KBM-7 (cell line): ENCODE measurements around the gene EDNRB.
"Not testable (repeated sequence)": the region's sequence is repeated elsewhere in the genome, so short reads cannot be mapped to it uniquely, and the experiment has no call there.

Experiments used
- DNase-seq: peaks from one replicate; pipeline ENCODE4 v3.0.0-alpha.2; 2015
- in situ Hi-C: fragments of 300-500 bp; cut with MboI; formaldehyde crosslinking; loops from 2 replicates; pipeline ENCODE4 v1.14.3; 2020; ENCODE audit warnings: low sequenced_read_pairs, low pct_unique_long_range_greater_than_20kb, mixed read lengths

The EDNRB gene

DNA sequence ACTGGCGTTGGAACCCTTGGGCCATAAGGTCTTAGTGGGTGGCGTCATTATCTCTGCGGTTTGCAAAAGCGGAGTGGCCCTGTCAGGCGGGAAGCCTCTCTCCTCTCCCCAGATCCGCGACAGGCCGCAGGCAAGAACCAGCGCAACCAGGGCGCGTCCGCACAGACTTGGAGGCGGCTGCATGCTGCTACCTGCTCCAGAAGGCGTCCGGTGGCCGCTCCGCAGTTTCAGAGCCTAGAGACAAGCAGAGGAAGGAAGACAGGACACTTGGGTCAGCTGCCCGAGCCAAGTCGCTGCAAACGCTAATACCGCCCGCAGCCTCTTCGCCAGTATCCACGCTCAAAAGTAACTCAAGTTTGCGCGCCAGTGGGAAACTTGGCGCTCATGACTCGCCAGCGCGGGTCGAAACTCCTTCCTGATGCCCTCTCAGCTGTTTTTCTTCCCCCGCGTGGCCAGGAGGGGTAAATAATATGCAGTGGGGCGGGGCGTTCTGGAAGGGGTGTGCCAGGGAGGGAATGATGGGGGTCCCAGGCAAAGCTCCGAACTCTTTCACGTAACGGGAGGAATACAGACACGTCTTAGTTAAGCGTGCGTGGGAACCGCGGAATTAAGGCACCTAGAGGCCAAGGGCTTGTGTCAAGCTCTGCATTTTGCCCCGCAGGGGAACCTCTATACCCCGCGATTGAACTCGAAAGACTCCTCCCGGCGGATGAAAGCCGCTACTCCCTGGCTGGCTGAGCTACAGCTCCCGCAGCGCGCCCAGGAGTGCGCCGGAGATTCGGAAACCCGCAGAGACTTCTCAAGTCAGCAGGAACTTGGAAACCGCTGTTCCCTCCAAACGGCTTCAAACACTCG, at the start of gene EDNRB:
Gene EDNRB, minus strand, starts transcription at position 441 of the 855 bp plus-strand sequence. Its CDS starts 258 bp downstream, at position 183.
- in situ Hi-C loops = no loop called here
- no peak for DNase-seq

DNA sequence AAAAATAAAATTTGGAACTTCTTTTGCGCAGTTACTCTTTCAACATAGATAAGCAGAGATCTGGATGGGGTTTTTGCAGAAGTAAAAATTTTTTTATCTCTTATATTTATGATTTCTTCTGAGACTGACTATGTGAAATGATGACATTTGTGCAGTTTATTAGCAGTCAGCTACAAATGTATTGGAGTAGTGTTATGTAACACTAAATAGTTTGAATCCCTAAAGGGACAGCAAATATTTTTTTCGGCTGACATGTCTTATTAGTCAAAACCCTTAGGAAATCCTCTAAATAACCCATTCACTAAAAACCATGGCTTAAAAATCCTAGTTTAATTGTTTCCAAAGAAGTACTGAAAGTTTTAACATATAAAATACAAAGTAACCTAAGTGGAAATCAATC, 48.0 kb upstream of the EDNRB start:
- no peak for DNase-seq
- in situ Hi-C loops = no loop called here

DNA sequence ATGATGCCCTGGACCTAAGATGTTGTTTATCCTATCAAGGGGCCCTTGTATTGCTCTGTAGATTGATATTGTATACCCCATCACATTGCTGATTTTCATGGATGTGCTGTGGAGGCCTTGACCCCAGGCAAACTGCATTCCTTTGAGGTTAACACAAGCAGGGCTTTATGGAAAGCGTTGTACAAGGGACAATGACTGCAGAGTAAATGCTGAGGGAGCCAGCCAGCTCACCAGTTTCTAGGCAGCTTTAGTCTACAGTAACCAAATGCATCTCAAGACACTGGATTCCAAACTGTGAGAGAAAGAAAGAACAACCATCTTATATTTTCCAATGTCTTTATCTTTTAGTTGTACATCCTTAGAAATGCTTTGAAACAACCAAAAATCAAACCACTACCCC, 34.1 kb upstream of the EDNRB start:
- in situ Hi-C loops = no loop called here
- no peak for DNase-seq

DNA sequence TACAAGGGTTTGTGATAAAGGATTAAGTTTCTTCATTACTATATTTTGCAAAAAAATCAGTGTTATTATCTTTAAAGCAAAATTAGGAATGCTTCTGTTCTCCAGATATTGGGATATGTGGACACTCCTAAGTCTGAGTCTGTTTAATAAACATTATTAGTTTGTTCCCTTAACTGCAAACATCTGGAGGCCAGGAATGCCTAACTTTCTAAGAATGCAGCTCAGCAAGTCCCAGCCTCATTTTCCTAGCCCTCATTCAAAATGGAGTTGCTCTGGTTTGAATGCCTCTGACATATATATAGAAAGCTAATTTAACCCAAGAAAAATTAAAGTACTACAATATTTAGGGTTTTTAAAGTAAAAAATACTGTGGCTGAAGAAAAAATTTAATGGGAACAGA, 33.6 kb upstream of the EDNRB start:
- no peak for DNase-seq
- in situ Hi-C loops = no loop called here

DNA sequence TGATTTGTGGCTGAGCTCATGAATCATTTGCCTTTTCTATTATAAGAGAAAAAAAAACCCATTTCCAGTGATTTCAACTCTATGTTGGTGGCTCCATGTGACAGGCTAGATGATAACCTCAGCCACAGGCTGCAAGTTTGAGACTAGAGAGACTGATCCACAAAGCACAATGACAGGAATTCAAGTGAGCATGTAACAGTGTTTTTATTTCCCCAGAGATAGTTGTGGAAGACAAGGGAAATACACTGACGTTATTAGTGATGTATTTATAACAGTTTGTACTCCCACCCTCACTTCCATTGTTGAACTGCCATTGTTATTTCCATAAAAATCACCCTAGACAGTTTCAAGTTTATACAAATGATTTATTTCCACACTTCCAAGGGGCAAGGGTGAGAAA, 27.9 kb upstream of the EDNRB start:
- in situ Hi-C loops = no loop called here

DNA sequence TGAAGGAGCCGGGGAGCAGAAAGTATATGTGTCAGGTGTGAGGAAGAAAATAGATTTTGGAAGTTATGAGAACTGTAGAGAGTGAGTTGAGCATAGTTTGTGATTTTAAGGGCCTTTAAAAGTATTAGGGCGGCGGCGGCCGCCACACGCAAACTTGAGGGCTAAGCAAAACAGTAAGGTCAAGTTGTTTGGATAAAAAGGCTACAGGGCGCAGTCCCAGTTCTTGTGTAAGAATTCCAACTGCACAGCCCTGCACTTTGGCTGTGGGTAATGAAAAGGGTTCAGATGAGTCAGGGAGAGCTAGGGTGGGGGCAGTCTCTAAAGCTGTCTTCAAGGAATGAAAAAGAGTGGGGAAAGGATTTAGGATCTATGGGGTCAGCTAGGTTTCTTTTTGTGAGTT, 16.4 kb upstream of the EDNRB start:
- DNase-seq, in situ Hi-C loops: not testable (repeated sequence)

More for the DNA sequence above, 27.9 kb upstream of the EDNRB start:
- DNase-seq = no peak

DNA sequence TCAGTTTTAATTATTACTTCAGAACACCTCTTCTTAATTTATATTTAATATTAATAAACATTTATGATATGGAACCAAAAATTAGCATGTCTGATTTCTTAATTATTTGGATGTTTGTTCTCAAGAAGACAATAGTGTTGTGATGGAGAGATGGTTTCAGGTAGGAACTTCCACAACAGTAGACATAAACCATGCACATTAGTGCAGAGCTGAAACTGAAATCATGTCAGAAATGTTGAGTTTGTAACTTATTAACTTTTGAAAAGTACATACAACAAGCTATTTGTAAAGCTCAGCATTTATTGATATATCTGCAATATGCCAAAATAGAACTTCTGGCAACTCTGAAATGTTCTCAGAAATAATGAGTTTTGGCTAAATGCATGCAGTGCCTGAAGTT, 11.8 kb upstream of the EDNRB start:
- no peak for DNase-seq
- in situ Hi-C loops = no loop called here

DNA sequence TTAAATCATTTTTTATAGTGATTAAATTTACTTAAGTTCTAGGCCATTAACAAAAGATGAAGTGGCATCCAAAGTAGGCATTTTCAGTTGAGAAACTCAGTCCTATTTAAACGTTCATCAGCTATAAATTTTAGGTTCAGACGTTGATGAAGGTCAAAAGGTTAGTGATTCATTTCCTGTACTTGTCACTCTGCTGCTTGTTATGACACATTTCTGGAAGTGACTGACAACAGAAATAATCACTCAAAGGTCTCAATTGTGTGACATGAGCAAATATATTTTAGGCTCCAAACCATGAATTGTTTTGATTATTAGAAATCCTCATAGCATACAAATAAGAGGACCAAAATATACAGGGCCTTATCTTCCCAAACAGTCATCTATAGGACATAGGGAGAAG, 10.3 kb upstream of the EDNRB start:
- in situ Hi-C loops = no loop called here
- no peak for DNase-seq

DNA sequence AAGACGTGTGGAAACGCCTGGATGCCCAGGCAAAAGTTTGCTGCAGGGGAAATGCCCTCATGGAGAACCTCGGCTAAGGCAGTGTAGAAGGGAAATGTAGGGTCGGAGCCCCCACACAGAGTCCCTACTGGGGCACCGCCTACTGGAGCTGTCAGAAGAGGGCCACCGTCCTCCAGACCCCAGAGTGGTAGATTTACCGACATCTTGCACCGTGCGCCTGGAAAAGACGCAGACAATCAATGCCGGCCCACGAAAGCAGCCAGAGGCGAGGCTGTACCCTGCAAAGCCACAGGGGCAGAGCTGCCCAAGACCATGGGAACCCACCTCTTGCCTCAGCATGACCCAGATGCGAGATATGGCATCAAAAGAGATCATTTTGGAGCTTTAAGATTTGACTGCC, 7.0 kb upstream of the EDNRB start:
- no peak for DNase-seq
- in situ Hi-C loops = no loop called here

DNA sequence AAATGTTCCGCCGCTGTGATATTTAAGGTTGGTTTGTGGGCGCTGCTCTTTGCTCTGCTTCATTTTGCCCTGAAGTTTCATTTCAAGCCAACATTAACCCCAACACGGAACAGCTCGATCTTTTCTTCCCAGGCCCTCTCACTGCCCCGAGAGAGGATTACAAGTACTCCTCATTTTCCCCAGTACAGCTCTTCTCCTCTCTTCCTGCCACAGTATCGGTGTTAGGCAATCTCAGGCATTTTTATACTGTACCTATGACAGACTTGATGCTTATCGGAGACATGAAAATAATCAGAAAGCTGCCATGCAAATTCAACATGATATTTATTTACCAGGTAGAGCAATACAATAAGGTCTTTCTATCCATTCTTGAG, 1.3 kb upstream of the EDNRB start:
- no peak for DNase-seq
- in situ Hi-C loops = no loop called here

DNA sequence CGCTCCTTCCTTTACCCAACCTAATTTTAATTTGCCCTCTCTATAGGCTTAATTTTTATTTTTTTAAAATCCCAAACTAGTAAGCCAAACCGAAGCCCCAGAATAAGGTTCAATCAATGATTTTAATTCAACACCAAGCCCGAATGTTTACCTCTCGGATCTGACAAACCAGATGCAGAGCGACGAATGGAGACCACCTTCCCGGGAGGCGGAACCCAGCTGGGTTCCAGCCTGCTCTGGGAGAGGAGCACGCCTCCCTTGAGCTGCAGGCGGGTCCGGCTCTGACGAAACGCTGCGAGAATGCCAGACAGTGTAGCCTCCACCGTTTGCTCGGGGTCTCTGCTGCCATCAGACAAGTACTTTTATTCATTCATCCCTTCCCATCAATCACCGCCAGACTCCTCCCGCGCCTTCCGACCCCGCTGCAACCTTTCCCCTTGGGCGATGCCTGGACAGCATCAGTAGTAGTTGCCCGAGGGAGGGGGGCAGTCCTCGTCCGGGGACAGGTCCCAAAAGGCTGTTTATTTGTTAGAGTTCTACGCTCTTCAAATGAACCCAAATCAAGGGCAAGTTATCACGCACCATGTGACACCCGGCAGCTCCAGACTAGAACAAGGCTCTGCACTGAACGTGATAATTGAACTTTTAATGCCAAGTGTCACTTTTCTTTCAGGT, 752 bp upstream of the EDNRB start:
- in situ Hi-C loops = no loop called here
- DNase-seq = no peak

DNA sequence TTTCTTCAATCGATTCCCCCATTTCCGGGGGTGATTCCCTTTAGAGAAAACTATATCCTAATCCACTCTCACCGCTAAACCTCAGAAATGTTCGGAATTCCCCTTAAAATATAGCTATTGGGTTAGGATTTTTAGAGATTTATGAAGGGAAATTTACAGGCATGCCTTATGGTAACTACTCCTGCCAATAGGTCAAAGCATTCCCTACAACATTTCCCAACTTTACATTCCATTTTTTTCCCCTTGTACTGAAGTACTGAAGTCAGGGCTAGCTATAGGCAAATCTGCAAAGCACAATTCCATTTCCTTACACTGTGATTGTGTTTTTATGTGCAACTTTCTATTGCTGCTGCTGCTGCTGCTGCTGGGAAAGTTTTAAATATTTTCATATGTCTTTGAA, 2.1 kb downstream of the EDNRB start:
- in situ Hi-C loops = no loop called here

DNA sequence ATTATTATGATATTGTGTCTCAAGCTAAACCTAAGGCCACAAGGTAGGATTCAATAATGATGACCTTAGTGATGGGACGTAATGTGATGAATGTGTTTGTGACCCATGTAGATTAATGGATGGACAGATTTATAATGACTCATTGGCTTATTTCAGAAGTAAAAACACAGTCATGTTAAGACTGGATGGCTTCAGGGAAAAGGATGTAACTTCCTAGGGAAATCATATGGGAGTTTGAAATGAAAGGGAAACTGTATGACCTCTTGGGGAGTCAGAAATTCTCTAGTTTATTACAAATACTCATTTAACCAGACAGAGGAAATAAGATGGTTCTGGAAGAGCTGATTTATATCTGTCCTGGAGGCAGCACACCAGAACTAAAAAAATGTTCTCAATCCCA, 2.9 kb downstream of the EDNRB start:
- no peak for DNase-seq
- in situ Hi-C loops = no loop called here

More for the DNA sequence above, 2.1 kb downstream of the EDNRB start:
- DNase-seq = no peak

DNA sequence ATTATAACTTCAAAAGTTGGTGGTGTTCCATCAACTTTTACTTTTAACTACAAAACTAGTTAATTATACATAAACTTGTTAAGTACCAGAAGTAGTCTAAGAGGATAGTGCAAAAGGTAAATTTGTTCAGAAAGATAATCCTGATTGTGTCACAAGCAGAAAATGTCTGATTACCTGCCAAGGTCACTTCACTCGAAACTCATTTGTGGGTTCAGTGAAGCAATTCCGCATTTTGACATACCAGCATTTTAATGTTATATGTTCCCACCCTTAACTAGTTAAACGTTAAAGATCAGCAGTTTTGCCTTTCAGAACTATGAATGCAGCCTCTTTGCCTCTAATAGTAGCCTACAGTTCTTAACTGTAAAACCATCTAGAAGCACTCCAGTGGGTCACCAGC, 5.6 kb downstream of the EDNRB start:
- no peak for DNase-seq
- in situ Hi-C loops = no loop called here

DNA sequence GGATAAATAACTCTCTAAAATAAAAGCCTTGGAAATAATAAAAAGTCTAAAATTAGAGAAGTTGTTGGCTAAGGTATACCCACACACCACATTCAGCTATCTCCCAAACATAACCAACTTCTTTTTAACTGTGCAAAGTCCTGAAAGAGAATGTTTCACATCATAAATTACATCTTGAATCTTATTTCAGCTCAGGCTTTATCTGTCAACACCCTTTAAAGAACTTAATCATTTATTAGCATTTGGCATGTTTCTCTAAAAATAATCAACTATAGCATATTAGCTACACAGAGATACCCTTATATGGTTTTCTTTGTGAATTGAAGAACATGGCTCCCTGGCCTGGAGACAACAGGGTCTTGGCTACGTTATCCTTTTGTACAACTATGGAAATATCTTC, 6.9 kb downstream of the EDNRB start:
- DNase-seq = no peak
- in situ Hi-C loops = no loop called here

DNA sequence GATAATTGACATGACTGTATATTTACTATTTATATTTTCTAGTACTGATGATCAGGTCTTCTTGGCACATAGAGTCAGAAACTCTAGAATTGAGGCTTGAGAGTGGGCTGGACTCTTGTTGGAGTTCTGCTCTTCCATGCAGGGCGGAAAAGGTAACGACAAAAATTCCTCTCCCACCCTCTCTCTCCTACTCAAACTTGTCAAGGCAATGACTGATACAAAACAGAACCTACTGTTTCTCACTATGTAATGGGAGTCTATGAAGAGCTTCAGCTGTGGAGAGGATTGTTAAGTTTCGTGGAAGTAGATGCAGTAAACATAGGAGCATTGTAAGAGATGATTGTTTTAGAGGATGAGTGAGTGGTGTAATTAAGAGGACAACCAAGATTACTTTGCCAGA, 8.8 kb downstream of the EDNRB start:
- in situ Hi-C loops = no loop called here
- DNase-seq = no peak

DNA sequence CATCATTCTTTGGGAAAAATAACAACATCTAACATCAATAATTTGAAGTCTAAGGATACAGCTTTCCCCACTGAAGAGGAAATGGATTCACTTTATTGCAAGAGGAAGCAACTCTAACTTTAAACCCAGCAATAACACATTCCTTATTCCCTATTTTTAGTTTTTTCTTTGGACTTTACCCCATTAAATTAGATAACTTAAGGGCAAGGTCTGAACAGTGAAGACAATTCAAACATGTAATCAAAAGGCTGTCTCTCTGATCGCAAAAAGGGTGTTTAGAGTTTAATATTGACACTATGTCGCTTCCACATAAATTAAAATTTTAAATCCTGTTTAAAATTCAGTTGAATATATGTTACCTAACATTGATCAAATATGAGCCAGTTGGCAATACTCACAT, 10.1 kb downstream of the EDNRB start:
- in situ Hi-C loops = no loop called here

DNA sequence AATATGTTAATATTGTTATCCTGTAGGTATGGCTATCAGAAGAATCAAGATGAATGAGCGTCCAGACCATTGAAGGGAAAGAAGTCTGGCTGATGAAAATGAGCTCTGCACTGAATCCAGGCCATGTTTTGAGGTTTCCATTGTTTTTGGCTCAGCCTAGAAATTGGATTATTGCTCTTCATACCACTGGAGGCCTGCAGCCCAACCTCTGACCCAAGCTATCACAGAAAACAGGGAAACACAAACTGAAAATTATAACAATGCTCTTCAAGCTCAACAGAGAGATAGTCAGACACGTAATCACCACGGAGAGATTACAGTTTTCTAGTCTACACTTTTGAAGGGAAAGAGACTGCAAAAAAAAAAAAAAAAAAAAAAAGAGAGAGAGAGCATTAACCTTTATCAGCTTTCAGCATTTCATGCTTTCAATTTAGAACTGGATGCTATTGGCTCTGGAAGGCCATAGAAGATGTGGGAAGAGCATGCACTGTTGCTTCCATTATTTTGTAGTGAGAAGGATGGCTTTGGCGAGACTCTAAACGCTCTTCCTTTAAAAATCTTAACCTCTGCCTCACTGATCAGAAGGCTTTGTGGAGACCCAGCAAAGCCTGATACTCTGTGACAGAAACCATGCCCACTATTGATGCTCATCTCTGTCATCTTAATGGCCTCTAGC, 10.8 kb downstream of the EDNRB start:
- no peak for DNase-seq
- in situ Hi-C loops = no loop called here

More for the DNA sequence above, 10.1 kb downstream of the EDNRB start:
- no peak for DNase-seq

DNA sequence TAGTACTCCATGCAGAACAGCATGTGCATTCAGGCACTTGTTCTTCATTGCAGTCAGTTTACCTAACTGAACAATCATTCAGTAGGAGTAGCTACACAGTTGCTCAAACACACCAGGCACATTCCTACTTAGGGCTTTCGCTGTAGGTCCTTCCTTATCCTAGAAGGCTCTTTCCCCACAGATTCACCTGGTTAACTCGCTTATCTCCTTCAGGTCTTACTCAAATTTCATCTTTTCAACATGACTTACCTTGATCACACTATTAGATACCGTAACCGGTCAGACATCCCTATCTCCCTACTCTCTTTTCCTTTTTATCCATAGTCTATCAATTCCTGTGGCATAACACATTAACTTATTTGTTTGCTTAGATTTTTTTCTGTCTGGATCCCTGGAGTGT, 14.6 kb downstream of the EDNRB start:
- DNase-seq = no peak
- in situ Hi-C loops = no loop called here

DNA sequence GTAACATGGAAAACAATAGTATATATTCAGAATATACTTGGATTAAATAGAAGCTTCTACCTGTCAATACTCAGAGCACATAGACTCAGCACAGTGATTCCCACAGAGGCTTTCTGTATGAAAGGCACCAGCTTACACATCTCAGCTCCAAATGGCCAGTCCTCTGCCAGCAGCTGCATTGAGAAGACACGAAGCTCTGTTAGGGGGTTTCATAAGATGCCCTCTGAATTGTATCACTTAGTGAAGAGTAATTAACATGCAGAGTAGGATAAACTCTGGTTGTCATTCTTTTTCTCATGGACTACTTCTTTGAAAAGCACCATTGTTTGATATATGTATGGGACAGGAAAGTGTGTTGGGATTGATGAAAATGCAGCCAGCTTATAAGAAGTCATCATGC, 15.2 kb downstream of the EDNRB start:
- in situ Hi-C loops = no loop called here
- no peak for DNase-seq
